Chondrocyte (in vitro differentiated cells): Measurements from ENCODE around the gene ZHX3. TPM values are rescaled to one million over a fixed set of nuclear protein-coding genes. Genes with fewer than 3 reads are reported as not detected.
"Not testable (repeated sequence)": the region's sequence is repeated elsewhere in the genome, so short reads cannot be mapped to it uniquely, and the experiment has no call there.

Source experiments
- DNase-seq: peaks from one replicate; pipeline ENCODE4 v3.0.0; 2021; ENCODE audit warnings: mixed read lengths, low spot score
- H3K27ac Mint-ChIP-seq: one replicate; pipeline ENCODE4 v1.8.0; 2021; ENCODE audit warnings: mild to moderate bottlenecking, moderate library complexity, mixed read lengths; ENCODE audit not compliant: unreplicated experiment
- H3K27me3 Mint-ChIP-seq: 2 replicates; pipeline ENCODE4 v1.8.0; 2021; ENCODE audit warnings: low read depth, mixed read lengths
- H3K36me3 Mint-ChIP-seq: 2 replicates; pipeline ENCODE4 v1.8.0; 2021; ENCODE audit warnings: low read depth, mixed read lengths
- H3K4me1 Mint-ChIP-seq: 2 replicates; pipeline ENCODE4 v1.8.0; 2021; ENCODE audit warnings: low read depth, mild to moderate bottlenecking, mixed read lengths
- H3K4me3 Mint-ChIP-seq: one replicate; pipeline ENCODE4 v1.8.0; 2021; ENCODE audit warnings: mild to moderate bottlenecking, moderate library complexity, mixed read lengths; ENCODE audit not compliant: unreplicated experiment
- H3K9me3 Mint-ChIP-seq: 2 replicates; pipeline ENCODE4 v1.8.0; 2021; ENCODE audit warnings: low read depth, mixed read lengths
- total RNA-seq: library from RNA; stranded (reverse); gene quantifications from 3 replicates; pipeline ENCODE4 v1.2.1, GENCODE V29; 2021
- TF ChIP-seq, protein P1 (sequence below): fragments of 200-600 bp; sonication (generic); IDR thresholded peaks from 2 replicates; pipeline ENCODE4 v1.5.0; 2021; ENCODE audit warnings: antibody characterized with exemption, mild to moderate bottlenecking, moderate library complexity

Gene ZHX3
- total RNA-seq, 1 donor from 2014 or later = 52.9 TPM

DNA sequence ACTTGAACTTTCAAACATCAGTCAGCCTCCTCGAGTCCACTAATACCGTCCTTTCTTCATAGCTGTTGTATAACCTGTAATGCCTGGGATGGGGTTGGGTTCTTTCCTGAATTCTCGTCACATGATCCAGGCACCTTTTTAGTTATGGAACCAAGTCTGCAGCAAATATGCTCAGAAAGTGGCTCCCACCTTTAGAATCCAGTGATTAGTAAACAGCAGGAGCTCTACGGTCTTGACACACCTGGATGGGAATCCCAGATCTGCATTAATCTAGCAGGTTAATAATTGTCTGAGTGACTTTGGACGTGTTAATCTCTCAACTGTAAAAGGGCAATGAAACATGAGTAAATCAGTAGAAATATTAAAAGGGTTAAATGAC, 729 bp upstream of the ZHX3 start:
- peak overlapping the region; percentile 68 for H3K4me3 Mint-ChIP-seq
- DNase-seq = no peak
- peaks cover 36% of the 10 kb centered on the region for H3K4me1 Mint-ChIP-seq
- TF ChIP-seq, protein P1, sequence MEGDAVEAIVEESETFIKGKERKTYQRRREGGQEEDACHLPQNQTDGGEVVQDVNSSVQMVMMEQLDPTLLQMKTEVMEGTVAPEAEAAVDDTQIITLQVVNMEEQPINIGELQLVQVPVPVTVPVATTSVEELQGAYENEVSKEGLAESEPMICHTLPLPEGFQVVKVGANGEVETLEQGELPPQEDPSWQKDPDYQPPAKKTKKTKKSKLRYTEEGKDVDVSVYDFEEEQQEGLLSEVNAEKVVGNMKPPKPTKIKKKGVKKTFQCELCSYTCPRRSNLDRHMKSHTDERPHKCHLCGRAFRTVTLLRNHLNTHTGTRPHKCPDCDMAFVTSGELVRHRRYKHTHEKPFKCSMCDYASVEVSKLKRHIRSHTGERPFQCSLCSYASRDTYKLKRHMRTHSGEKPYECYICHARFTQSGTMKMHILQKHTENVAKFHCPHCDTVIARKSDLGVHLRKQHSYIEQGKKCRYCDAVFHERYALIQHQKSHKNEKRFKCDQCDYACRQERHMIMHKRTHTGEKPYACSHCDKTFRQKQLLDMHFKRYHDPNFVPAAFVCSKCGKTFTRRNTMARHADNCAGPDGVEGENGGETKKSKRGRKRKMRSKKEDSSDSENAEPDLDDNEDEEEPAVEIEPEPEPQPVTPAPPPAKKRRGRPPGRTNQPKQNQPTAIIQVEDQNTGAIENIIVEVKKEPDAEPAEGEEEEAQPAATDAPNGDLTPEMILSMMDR = no peak
- no peak overlapping the region for H3K27ac Mint-ChIP-seq
- no peaks in the 10 kb centered on the region for H3K27me3 Mint-ChIP-seq
- H3K9me3 Mint-ChIP-seq = no peaks in the 10 kb centered on the region
- no peaks in the 10 kb centered on the region for H3K36me3 Mint-ChIP-seq

DNA sequence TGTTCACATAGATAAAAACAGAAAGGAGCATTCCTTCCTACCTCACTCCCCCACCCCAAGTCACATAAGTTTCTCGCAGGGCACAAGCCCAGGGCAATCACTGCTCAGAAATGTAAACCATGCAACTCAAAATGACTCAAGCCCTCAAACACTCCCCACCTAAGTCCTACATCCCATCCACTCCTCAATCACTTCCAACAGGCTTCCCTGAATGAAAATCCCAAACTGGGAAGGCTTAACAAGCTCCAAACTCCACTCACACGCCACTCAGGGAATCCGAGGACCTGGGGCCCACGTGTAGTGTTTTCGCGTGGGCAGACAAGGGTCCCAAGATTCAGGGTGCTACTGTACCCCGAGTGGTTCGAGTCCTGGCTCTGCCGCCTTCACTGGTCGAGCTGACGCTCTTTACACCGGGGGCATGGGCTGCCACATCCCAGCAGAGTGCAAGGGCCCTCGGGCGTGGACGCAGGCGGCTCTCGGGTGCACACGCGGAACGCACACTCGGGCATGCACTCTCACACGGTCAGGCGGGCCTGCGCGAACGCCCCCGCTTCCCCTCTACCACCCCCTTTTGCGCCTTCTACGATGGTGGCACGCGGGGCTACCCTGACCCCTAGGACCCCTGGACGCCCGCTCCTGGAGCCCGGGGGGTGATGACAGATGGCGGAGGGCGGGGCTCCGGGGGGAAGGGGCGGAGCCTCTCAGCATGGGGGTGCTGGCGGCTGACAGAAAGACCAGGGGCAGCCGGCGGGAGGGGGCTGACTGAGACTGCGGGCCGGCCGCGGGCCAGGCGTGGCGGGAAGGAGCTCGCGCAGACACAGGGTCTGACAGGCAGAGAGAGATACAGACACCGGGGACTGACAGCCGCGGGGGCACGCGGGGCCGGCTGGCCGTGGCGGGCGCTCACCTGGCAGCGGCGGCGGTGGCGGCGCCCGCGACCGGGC, 657 bp downstream of the ZHX3 start:
- Mint-ChIP-seq H3K27me3 (no peaks in the 10 kb centered on the region), H3K36me3 (no peaks in the 10 kb centered on the region), H3K4me1 (peaks cover 36% of the 10 kb centered on the region), H3K4me3 (peak overlapping the region; percentile 82), H3K27ac (peak overlapping the region; percentile 88), H3K9me3 (no peaks in the 10 kb centered on the region)
- TF ChIP-seq, protein P1 = no peak
- DNase-seq = peak; percentile 93

DNA sequence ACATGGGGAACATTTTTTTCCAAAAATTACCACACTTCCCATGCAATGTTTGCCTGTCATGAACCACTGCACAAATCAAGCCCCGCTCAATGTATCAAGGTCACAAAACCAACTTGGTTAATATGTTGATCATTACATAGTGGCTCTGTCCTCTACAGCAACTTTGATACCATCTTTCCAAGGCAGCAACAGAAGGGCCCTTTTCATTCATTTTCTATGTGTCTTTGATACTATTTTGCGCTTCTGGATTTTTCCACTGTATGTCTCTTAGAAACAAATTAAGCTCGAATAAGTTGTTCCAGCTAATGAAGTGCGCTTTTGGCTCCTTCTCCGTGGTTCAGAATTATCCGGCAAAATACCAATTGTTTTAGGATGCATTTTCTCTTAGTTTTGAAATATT, 1.5 kb downstream of the ZHX3 start:
- H3K9me3 Mint-ChIP-seq = no peaks in the 10 kb centered on the region
- H3K27ac Mint-ChIP-seq = peak overlapping the region; percentile 88
- peaks cover 44% of the 10 kb centered on the region for H3K4me1 Mint-ChIP-seq
- no peaks in the 10 kb centered on the region for H3K27me3 Mint-ChIP-seq
- H3K36me3 Mint-ChIP-seq = no peaks in the 10 kb centered on the region
- H3K4me3 Mint-ChIP-seq = peak overlapping the region; percentile 82
- TF ChIP-seq, protein P1 = no peak
- DNase-seq = no peak

DNA sequence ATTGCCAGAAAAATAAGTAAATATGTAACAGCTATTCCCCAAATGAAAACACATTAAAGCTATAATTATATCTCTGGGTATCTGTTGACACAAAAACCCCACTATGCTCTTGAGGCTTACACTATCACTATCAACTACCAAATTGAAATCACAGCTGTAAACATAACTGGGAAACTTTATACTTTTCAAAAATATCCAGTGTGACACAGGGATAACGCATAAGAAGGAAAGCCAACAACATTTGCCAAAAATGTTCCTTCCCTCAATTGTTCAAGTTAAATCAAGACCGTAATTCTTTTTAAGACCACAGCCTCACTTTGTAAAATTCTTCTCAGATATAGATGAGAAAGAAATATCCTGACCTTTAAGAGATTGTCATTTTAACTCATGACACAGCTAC, 3.1 kb downstream of the ZHX3 start:
- no peak overlapping the region for H3K4me3 Mint-ChIP-seq
- H3K27me3 Mint-ChIP-seq = no peaks in the 10 kb centered on the region
- no peak for DNase-seq
- H3K36me3 Mint-ChIP-seq = no peaks in the 10 kb centered on the region
- no peaks in the 10 kb centered on the region for H3K9me3 Mint-ChIP-seq
- TF ChIP-seq, protein P1 = no peak
- H3K4me1 Mint-ChIP-seq = peaks cover 55% of the 10 kb centered on the region
- no peak overlapping the region for H3K27ac Mint-ChIP-seq

DNA sequence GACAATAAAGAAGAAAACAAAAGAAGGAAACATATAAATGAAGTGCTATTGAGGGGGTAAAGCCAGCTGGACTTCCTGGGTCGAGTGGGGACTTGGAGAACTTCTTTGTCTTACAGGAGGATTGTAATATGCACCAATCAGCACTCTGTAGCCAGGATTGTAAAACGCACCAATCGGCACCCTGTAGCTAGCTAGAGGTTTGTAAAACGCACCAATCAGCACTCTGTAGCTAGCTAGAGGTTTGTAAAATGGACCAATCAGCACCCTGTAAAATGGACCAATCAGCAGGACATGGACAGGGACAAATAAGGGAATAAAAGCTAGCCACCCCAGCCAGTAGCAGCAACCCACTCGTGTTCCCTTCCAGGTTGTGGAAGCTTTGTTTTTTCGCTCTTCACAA, 5.5 kb downstream of the ZHX3 start:
- DNase-seq, H3K36me3 Mint-ChIP-seq, H3K27me3 Mint-ChIP-seq, H3K4me3 Mint-ChIP-seq, H3K9me3 Mint-ChIP-seq: not testable (repeated sequence)
- Mint-ChIP-seq H3K4me1 (peaks cover 66% of the 10 kb centered on the region), H3K27ac (peak overlapping the region; percentile 3)

DNA sequence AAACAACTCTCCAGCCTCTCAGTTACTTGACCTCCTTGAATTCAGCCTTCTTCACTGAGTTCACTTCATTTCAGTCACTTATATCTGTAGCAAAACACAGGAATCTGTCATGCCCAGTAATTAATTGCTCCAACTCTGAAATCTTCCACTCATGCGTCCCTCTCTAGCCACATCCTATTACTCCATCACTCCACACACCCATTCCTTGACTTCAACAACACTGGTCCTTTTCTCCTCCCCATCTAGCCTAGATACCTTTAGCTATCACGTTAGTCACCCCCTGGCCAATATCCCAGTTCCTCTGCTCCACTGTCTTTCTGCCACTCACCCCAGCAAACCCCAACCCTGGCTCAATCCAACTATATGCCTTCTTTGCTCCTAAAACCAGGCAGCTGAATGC, 7.7 kb downstream of the ZHX3 start:
- Mint-ChIP-seq H3K27me3 (no peaks in the 10 kb centered on the region), H3K27ac (peak overlapping the region; percentile 81), H3K4me1 (peaks cover 46% of the 10 kb centered on the region), H3K36me3 (no peaks in the 10 kb centered on the region), H3K4me3 (no peak overlapping the region), H3K9me3 (no peaks in the 10 kb centered on the region)
- DNase-seq = no peak
- TF ChIP-seq, protein P1 = no peak
